Loucy (cell line): ENCODE data around the gene DDX10.

Experiments
- H2AFZ ChIP-seq: fragments of 200-600 bp; sonication (generic); 2 replicates; pipeline ENCODE4 v1.6.0; 2016; ENCODE audit warnings: antibody characterized with exemption, mild to moderate bottlenecking, low read length, moderate library complexity
- H3F3A ChIP-seq: fragments of 200-600 bp; 2 replicates; pipeline ENCODE4 v1.6.0; 2016; ENCODE audit warnings: antibody characterized with exemption, low read depth, mild to moderate bottlenecking
- H3K27me3 ChIP-seq: fragments of 200-600 bp; sonication (generic); 2 replicates; pipeline ENCODE4 v1.6.1; 2014; ENCODE audit warnings: low read length, mild to moderate bottlenecking; ENCODE audit not compliant: insufficient read depth, poor library complexity, severe bottlenecking
- H3K36me3 ChIP-seq: fragments of 200-600 bp; sonication (generic); 2 replicates; pipeline ENCODE4 v1.6.1; 2016; ENCODE audit warnings: low read length; ENCODE audit not compliant: insufficient read depth
- H3K4me1 ChIP-seq: fragments of 200-600 bp; sonication (generic); 2 replicates; pipeline ENCODE4 v1.5.1; 2014; ENCODE audit warnings: low read length, mild to moderate bottlenecking; ENCODE audit not compliant: insufficient read depth, poor library complexity, severe bottlenecking
- H3K4me2 ChIP-seq: fragments of 200-600 bp; sonication (generic); 2 replicates; pipeline ENCODE4 v1.6.0; 2014; ENCODE audit warnings: antibody characterized with exemption, low read length, low read depth, mild to moderate bottlenecking; ENCODE audit not compliant: poor library complexity, severe bottlenecking
- H3K4me3 ChIP-seq: fragments of 200-600 bp; sonication (generic); 2 replicates; pipeline ENCODE4 v1.5.1; 2014; ENCODE audit warnings: low read length, mild to moderate bottlenecking, mixed read lengths; ENCODE audit not compliant: poor library complexity, severe bottlenecking
- H3K79me2 ChIP-seq: fragments of 200-600 bp; sonication (generic); 2 replicates; pipeline ENCODE4 v1.6.1; 2014; ENCODE audit warnings: low read length; ENCODE audit not compliant: insufficient read depth
- H3K9ac ChIP-seq: fragments of 200-600 bp; sonication (generic); 2 replicates; pipeline ENCODE4 v1.6.0; 2014; ENCODE audit warnings: mild to moderate bottlenecking, low read depth, low read length, moderate library complexity; ENCODE audit not compliant: poor library complexity, severe bottlenecking
- H3K9me2 ChIP-seq: fragments of 200-600 bp; sonication (generic); replicated peaks from 2 replicates; pipeline ENCODE4 v1.6.1; 2016; ENCODE audit warnings: low read depth, low read length, mixed read lengths
- H3K9me3 ChIP-seq: fragments of 200-600 bp; sonication (generic); 2 replicates; pipeline ENCODE4 v1.6.1; 2014; ENCODE audit warnings: mild to moderate bottlenecking, antibody characterized with exemption, low read length, low read depth; ENCODE audit not compliant: insufficient read depth
- H4K20me1 ChIP-seq: fragments of 200-600 bp; sonication (generic); 2 replicates; pipeline ENCODE4 v1.6.0; 2014; ENCODE audit warnings: antibody characterized with exemption, low read length, mild to moderate bottlenecking; ENCODE audit not compliant: insufficient read depth, poor library complexity, severe bottlenecking
- EZH2phosphoT487 ChIP-seq: fragments of 200-600 bp; IDR thresholded peaks from 2 replicates; pipeline ENCODE4 v1.6.1; 2018; ENCODE audit warnings: antibody characterized with exemption, mild to moderate bottlenecking, moderate library complexity, borderline replicate concordance
- TF ChIP-seq, protein P1 (sequence below): fragments of 200-600 bp; sonication (generic); conservative IDR thresholded peaks from 2 replicates; pipeline ENCODE4 v1.5.1; 2014; ENCODE audit warnings: mild to moderate bottlenecking, antibody characterized with exemption, low read length

The DDX10 gene

DNA sequence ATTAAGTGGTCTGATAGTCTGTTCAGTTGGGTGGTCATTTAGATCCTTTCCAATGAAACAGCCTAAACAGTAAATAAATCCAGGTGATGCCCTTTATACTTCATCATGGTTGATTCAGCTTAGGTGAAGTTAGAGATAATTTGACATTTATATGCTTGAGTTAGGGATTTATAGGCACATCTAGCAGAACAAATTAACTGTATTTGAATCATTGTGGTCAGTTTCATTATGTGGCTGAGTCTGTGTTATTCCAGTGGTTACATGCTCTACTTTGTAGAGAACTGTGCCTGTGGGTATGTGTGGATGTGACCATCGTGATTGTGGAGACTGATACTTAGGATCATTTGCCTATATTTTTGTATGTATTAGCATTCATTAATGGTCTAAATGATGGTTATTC lies 194.6 kb downstream of the DDX10 start:
- Histone ChIP-seq H3K4me3 (no peak overlapping the region), H3K4me1 (peaks cover 5% of the 10 kb centered on the region), H3K36me3 (peaks cover 5% of the 10 kb centered on the region; the same call in 1 of the 2 replicates), H3K9me2 (no peaks in the 10 kb centered on the region), H3K79me2 (no peaks in the 10 kb centered on the region), H3K9me3 (no peaks in the 10 kb centered on the region), H3K9ac (no peak overlapping the region), H2AFZ (no peak overlapping the region), H3F3A (no peaks in the 10 kb centered on the region), H4K20me1 (no peaks in the 10 kb centered on the region), H3K27me3 (no peaks in the 10 kb centered on the region), H3K4me2 (no peak overlapping the region)
- TF ChIP-seq, protein P1, sequence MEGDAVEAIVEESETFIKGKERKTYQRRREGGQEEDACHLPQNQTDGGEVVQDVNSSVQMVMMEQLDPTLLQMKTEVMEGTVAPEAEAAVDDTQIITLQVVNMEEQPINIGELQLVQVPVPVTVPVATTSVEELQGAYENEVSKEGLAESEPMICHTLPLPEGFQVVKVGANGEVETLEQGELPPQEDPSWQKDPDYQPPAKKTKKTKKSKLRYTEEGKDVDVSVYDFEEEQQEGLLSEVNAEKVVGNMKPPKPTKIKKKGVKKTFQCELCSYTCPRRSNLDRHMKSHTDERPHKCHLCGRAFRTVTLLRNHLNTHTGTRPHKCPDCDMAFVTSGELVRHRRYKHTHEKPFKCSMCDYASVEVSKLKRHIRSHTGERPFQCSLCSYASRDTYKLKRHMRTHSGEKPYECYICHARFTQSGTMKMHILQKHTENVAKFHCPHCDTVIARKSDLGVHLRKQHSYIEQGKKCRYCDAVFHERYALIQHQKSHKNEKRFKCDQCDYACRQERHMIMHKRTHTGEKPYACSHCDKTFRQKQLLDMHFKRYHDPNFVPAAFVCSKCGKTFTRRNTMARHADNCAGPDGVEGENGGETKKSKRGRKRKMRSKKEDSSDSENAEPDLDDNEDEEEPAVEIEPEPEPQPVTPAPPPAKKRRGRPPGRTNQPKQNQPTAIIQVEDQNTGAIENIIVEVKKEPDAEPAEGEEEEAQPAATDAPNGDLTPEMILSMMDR, result no peak
- TF ChIP-seq EZH2phosphoT487, result no peak

DNA sequence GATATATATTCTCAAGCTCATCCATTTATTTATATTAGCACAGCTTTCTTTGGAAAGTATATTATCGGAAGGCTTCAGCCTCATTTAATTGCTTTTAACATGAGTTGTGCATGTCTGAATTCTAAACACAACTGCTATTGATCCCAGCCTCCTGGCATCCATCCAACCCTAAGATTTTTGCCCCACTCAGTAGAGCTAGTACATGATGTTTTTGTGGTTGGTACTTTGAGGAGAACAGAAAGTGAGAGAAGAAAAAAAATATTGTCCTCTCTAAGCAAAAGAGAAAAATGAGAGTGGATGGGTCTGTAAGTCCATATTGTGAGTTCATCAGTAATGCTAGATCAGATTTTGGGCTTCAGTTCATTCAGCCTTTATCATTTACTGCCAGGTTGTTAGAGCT lies 198.7 kb downstream of the DDX10 start:
- no peaks in the 10 kb centered on the region for H3K9me2 ChIP-seq
- no peaks in the 10 kb centered on the region for H3K27me3 ChIP-seq
- peaks cover 1% of the 10 kb centered on the region; the same call in 1 of the 2 replicates for H3K36me3 ChIP-seq
- H3F3A ChIP-seq, result no peaks in the 10 kb centered on the region
- no peaks in the 10 kb centered on the region for H4K20me1 ChIP-seq
- no peaks in the 10 kb centered on the region for H3K9me3 ChIP-seq
- no peak overlapping the region for H3K9ac ChIP-seq
- no peaks in the 10 kb centered on the region for H3K79me2 ChIP-seq
- no peak overlapping the region for H3K4me3 ChIP-seq
- H3K4me1 ChIP-seq, result peaks cover 5% of the 10 kb centered on the region
- no peak for TF ChIP-seq EZH2phosphoT487
- TF ChIP-seq, protein P1, result no peak
- H2AFZ ChIP-seq, result no peak overlapping the region
- no peak overlapping the region for H3K4me2 ChIP-seq

DNA sequence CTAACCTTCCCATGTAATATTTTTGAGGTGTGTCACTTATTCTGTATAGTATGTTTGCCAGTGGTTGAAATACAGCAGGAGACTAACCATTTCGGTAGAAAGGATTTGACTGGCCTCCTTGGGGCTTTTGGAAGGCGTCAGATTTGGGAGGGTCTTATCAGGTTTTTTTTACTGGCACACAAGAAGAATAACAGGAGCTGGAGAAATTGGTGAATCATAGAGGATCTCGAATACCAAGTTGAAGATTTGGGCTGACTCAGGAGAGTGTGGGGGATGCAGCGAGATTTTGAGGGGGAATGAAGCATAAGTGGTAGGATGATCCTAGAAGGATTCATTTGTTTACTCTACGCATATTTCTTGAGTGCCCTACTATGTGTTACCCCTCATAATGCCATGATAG lies 200.5 kb downstream of the DDX10 start:
- Histone ChIP-seq H3K9ac (no peak overlapping the region), H3F3A (no peaks in the 10 kb centered on the region), H3K4me1 (no peaks in the 10 kb centered on the region), H3K9me3 (no peaks in the 10 kb centered on the region), H3K9me2 (no peaks in the 10 kb centered on the region), H2AFZ (no peak overlapping the region), H4K20me1 (no peaks in the 10 kb centered on the region), H3K4me2 (no peak overlapping the region), H3K4me3 (no peak overlapping the region), H3K36me3 (no peaks in the 10 kb centered on the region), H3K79me2 (no peaks in the 10 kb centered on the region), H3K27me3 (no peaks in the 10 kb centered on the region)
- no peak for TF ChIP-seq EZH2phosphoT487
- TF ChIP-seq, protein P1, result no peak
